Upper lobe of right lung (tissue), 1 donor: ENCODE data around the gene APOL5. TPM values are rescaled to one million over a fixed set of nuclear protein-coding genes. Genes with fewer than 3 reads are reported as not detected.

ENCODE experiments used
- ATAC-seq: fragments of 200-7000 bp; cut with Tn5 transposase; one replicate; pipeline ENCODE4 v1.9.1; 2020; ENCODE audit warnings: mild to moderate bottlenecking, moderate library complexity
- DNase-seq: peaks from one replicate; pipeline ENCODE4 v3.0.0-alpha.2; 2020
- H3K27ac ChIP-seq: fragments of 200-600 bp; one replicate; pipeline ENCODE4 v1.8.0; 2022
- H3K27me3 ChIP-seq: fragments of 200-600 bp; one replicate; pipeline ENCODE4 v1.8.0; 2022; ENCODE audit warnings: mild to moderate bottlenecking
- H3K36me3 ChIP-seq: fragments of 200-600 bp; one replicate; pipeline ENCODE4 v1.8.0; 2022
- H3K4me1 ChIP-seq: fragments of 200-600 bp; one replicate; pipeline ENCODE4 v1.8.0; 2022
- H3K4me3 ChIP-seq: fragments of 200-600 bp; one replicate; pipeline ENCODE4 v1.8.0; 2022; ENCODE audit warnings: mild to moderate bottlenecking
- H3K9me3 ChIP-seq: fragments of 200-600 bp; one replicate; pipeline ENCODE4 v1.8.0; 2022
- intact Hi-C: fragments of 100-400 bp; cut with DNase I; formaldehyde crosslinking; loops from one replicate; pipeline ENCODE4 v1.11.0; 2022
- total RNA-seq: library from RNA; stranded (reverse); fragmentation: NEBNext Ultra II Directional; extraction: Animal tissue kit (Norgen Biotek cat#: 25700); gene quantifications from one replicate; pipeline ENCODE4 v1.2.1, GENCODE V29; 2021
- TF ChIP-seq, protein P1 (sequence below): fragments of 200-600 bp; IDR thresholded peaks from one replicate; pipeline ENCODE4 v1.8.0; 2022; ENCODE audit warnings: antibody characterized with exemption
- donor health status: DM: no; HTN: yes; CAD: no; lungs with severe emphysema.

Gene APOL5
- total RNA-seq, 1 donor from 2014 or later: not detected

DNA sequence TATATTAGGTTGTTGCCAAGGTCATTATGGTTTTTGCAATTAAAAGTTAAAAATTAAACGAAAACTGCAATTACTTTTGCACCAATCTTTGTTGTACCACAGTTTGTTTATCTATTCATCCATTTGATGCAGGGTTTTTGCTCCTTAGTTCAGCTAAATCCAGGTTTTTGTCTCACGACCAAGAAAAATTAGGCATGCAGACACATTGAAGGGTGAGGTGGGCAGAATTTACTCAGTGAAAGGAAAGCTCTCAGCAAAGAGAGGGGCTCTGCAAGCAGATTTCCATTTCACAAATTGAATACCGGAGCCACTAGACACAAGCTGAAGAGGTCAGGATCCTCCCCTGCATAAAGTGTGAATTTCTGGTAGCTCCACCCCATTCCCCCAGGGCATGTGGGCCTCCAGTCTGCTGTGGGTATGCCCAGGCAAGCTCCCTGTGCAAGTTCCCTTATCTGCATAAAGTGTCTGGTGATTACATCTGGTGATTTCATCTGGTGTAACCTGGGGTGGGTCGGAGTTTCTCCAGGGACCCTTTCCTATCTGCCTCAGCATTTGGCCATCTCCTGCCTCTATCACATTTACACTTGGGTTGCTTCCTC lies 36.1 kb upstream of the APOL5 start:
- intact Hi-C loops: no loop called here
- Histone ChIP-seq H3K9me3 (no peaks in the 10 kb centered on the region), H3K4me1 (no peaks in the 10 kb centered on the region), H3K4me3 (no peak overlapping the region), H3K27ac (no peak overlapping the region), H3K27me3 (no peaks in the 10 kb centered on the region), H3K36me3 (no peaks in the 10 kb centered on the region)
- TF ChIP-seq, protein P1, sequence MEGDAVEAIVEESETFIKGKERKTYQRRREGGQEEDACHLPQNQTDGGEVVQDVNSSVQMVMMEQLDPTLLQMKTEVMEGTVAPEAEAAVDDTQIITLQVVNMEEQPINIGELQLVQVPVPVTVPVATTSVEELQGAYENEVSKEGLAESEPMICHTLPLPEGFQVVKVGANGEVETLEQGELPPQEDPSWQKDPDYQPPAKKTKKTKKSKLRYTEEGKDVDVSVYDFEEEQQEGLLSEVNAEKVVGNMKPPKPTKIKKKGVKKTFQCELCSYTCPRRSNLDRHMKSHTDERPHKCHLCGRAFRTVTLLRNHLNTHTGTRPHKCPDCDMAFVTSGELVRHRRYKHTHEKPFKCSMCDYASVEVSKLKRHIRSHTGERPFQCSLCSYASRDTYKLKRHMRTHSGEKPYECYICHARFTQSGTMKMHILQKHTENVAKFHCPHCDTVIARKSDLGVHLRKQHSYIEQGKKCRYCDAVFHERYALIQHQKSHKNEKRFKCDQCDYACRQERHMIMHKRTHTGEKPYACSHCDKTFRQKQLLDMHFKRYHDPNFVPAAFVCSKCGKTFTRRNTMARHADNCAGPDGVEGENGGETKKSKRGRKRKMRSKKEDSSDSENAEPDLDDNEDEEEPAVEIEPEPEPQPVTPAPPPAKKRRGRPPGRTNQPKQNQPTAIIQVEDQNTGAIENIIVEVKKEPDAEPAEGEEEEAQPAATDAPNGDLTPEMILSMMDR: no peak
- ATAC-seq (no peak), DNase-seq (no peak)

DNA sequence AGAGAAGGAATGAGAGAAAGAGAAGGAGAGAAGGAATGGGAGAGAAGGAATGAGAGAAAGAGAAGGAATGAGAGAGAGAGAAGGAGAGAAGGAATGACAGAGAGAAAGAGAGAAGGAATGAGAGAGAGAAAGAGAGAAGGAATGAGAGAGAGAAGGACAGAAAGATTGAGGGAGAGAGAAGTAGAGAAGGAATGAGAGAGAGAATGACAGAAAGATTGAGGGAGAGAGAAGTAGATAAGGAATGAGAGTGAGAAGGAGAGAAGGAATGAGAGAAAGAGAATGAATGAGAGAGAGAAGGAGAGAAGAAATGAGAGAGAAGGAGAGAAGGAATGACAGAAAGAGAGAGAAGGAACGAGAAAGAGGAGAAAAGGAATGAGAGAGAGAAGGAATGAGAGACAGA lies 34.1 kb upstream of the APOL5 start:
- H3K36me3 ChIP-seq: no peaks in the 10 kb centered on the region
- H3K27ac ChIP-seq: no peak overlapping the region
- no peaks in the 10 kb centered on the region for H3K27me3 ChIP-seq
- no peak overlapping the region for H3K4me3 ChIP-seq
- TF ChIP-seq, protein P1: no peak
- H3K9me3 ChIP-seq: no peaks in the 10 kb centered on the region
- H3K4me1 ChIP-seq: no peaks in the 10 kb centered on the region
- DNase-seq (no peak), ATAC-seq (no peak)
- intact Hi-C loops: no loop called here

DNA sequence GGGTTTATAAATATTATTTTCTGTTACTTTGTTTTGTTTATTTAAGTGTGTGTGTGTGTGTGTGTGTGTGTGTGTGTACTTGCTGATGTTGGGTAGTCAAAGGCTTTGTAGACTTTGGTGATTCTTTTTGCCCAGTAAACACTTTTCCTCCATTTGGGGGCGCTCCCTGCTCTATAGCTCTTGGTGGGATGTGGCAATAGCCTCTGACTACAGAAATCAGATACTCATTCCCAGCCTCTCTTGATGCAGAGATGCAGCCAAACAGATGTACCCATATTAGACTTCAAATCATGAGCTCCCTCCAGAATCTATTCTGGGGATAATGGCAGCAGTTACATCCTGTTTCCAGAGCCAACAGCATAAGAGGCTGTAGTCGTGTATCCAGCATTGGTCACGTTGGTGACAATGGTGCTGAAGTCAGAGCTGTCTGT lies 33.4 kb upstream of the APOL5 start:
- Histone ChIP-seq H3K4me3 (no peak overlapping the region), H3K36me3 (no peaks in the 10 kb centered on the region), H3K9me3 (no peaks in the 10 kb centered on the region), H3K27ac (no peak overlapping the region), H3K4me1 (no peaks in the 10 kb centered on the region), H3K27me3 (no peaks in the 10 kb centered on the region)
- ATAC-seq (no peak), DNase-seq (no peak)
- intact Hi-C loops: no loop called here
- TF ChIP-seq, protein P1: no peak

DNA sequence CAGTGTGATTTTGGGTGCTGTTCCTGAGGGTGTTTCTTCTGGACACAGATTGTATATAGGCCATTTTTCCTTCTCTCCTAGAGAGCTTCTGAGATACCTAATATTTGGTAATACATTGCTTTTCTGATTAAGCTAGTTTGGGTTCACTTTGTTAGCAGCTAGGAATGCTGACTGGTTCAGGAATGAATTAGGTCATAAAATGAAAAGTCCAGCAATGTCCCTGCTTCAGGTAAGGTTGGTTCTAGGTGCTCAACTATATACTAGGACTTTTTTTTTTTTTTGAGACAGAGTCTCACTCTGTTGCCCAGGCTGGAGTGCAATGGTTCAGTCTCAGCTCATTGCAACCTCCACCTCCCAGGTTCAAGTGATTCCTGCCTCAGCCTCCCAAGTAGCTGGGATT lies 32.9 kb upstream of the APOL5 start:
- Histone ChIP-seq H3K36me3 (no peaks in the 10 kb centered on the region), H3K27me3 (no peaks in the 10 kb centered on the region), H3K9me3 (no peaks in the 10 kb centered on the region), H3K27ac (no peak overlapping the region), H3K4me3 (no peak overlapping the region), H3K4me1 (no peaks in the 10 kb centered on the region)
- ATAC-seq: no peak
- TF ChIP-seq, protein P1: no peak
- intact Hi-C loops: no loop called here
- no peak for DNase-seq

DNA sequence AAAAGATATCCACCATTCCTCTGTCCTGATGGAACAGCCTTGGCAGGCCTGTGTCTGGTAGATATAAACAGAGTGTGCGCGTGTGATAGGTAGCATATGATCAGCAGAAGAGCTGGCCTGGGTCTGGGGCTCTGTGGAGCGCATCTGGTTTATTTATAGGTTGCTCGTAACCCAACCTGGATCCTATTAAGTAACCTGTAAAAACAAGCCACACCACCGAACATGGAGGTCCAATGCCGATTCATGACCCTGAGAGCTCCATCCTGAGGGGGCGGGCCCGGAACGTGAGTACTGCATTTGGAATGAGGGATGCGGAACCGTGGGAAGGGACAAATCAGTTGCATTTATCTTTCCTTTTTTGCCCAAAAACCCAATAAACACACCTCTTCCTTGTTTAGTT lies 31.9 kb upstream of the APOL5 start:
- no peak for DNase-seq
- Histone ChIP-seq H3K4me1 (no peaks in the 10 kb centered on the region), H3K9me3 (no peaks in the 10 kb centered on the region), H3K27ac (no peak overlapping the region), H3K36me3 (no peaks in the 10 kb centered on the region), H3K4me3 (no peak overlapping the region), H3K27me3 (no peaks in the 10 kb centered on the region)
- TF ChIP-seq, protein P1: no peak
- no peak for ATAC-seq
- intact Hi-C loops: no loop called here

DNA sequence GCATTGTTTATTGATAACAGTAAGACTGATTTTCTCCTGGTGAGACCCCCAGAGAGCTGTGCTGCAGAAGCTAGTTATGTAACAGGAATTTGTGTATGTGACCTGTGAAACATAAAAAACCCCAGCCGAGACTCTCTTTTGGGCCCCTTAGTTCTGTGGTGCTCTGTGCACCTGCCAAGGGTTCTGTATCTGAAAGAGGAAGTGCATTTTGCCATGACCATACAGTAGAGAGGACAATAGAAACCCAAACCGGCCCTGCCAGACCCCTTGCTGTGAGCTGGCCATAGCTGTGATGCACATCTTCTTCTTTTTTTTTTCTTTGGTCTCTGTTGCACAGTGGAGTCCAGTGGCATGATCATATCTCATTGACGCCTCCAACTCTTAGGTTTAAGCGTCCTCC lies 31.4 kb upstream of the APOL5 start:
- Histone ChIP-seq H3K27ac (no peak overlapping the region), H3K36me3 (no peaks in the 10 kb centered on the region)
- intact Hi-C loops: no loop called here

More for the DNA sequence above, 31.4 kb upstream of the APOL5 start:
- H3K27me3 ChIP-seq: no peaks in the 10 kb centered on the region
- H3K9me3 ChIP-seq: no peaks in the 10 kb centered on the region
- no peaks in the 10 kb centered on the region for H3K4me1 ChIP-seq
- ATAC-seq (no peak), DNase-seq (no peak)
- TF ChIP-seq, protein P1: no peak
- no peak overlapping the region for H3K4me3 ChIP-seq
